GM19193 (cell line): Measurements from ENCODE around the gene RTCA.

Source experiments
- POLR2A ChIP-seq: IDR thresholded peaks from 4 replicates; pipeline ENCODE4 v1.6.1; 2011; ENCODE audit not compliant: insufficient read depth, insufficient read length; ENCODE audit errors: extremely low read depth

RTCA gene

GRCh38 chr1:100265931-100266740, at the start of gene RTCA:
RTCA (plus strand) TSS chr1:100266216; CDS start chr1:100266376, 160 bp downstream.
- peak; percentile 89 for TF ChIP-seq POLR2A

- no peak for TF ChIP-seq POLR2A
Observed at GRCh38 chr1:100217834-100218233, 48.2 kb upstream of the RTCA start.

- no peak for TF ChIP-seq POLR2A
Observed at GRCh38 chr1:100219457-100219856, 46.6 kb upstream of the RTCA start.

DNA sequence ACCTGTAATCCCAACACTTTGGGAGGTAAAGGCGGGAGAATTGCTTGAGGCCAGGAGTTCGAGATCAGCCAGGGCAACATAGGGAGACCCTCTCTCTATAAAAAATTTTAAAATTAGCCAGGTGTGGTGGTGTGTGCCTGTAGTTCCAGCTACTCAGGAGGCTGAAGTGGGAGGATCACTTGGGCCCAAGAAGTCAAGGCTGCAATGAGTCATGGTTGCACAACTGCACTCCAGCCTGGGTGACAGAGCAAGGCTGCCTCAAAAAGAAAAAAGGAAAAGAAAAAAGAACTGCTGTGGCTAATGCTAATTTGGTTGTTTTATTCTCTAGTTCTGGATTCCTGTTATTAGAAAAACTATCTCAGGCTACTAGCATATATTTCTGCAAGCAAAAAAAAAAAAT, 46.1 kb upstream of the RTCA start:
- no peak for TF ChIP-seq POLR2A

DNA sequence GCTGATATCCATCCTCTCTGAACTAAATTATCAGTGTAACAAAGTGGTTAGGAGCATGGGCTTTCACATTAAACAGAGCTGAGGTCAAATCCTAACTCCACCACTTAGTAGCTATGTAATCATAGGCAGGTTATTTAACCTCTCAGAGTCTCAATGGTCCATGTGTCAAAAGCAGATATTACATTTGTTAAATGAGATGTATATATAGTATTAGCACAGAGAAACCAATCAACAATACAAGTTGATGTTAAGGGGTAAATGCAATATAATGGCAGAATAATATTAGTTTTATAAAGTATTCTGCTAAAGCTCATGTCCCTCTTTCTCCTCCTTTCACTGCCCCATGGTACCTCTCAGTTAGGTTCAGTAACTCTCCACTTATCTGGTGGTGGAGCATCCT, 43.6 kb upstream of the RTCA start:
- no peak for TF ChIP-seq POLR2A

GRCh38 chr1:100229681-100230443, 36.2 kb upstream of the RTCA start:
- TF ChIP-seq POLR2A = no peak

- TF ChIP-seq POLR2A = no peak
Observed at GRCh38 chr1:100230765-100231164, 35.3 kb upstream of the RTCA start.

DNA sequence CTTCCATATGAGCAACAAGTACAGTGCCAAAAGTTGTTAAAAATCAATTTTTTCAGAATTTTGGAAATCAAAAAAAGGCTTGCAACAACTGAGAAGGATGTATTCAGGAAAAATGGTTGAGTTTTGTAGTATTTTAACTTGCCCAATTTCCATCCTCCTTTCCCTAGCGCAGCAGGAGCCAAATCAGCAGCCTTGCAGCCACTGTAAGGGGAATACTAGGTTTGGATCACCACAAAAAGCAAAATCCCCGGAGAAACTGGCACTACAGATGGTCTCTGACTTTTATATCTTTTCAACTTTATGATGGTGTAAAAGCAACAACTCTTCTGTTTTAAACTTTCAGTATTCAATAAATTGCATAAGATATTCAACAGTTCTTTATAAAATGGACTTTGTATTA, 34.3 kb upstream of the RTCA start:
- no peak for TF ChIP-seq POLR2A

- TF ChIP-seq POLR2A = no peak
Observed at GRCh38 chr1:100232156-100232555, 33.9 kb upstream of the RTCA start.

DNA sequence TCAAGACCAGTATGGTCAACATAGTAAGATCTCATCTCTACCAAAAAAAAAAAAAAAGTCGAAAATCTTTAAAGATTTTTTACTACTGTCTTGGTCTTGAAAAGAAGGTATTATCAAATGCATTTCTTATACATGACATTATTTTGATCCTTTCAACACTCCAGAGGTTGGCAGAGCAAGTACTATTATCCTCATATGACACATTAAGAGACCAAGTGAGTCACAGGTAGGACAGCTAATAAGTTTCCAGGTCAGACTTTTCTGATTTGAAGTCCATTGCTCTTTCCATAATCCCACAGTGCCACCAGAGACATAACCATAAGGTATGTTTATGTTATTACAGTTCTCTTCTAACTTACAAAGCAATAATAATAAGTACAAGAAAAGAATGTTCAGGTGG, 31.6 kb upstream of the RTCA start:
- TF ChIP-seq POLR2A = no peak

- TF ChIP-seq POLR2A = no peak
Observed at GRCh38 chr1:100237091-100237490, 28.9 kb upstream of the RTCA start.

DNA sequence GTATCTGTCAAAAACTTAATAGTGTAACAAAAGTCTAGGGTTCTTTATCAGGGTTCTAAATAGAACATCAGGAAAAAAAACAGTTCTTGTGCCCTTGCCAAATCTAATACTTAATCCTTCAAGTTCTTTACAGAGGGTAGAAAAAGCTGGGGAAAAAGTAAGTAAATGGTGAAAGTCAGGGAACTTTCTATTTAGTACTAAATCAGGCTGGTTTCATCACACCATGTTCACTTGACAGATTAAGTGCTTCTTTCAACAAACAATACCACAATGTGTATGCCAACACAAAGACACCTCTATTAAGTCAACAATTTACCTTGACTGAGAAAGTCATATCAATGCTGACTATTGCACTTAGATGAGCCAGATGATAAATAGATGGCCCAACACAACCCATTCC, 26.1 kb upstream of the RTCA start:
- TF ChIP-seq POLR2A = no peak

DNA sequence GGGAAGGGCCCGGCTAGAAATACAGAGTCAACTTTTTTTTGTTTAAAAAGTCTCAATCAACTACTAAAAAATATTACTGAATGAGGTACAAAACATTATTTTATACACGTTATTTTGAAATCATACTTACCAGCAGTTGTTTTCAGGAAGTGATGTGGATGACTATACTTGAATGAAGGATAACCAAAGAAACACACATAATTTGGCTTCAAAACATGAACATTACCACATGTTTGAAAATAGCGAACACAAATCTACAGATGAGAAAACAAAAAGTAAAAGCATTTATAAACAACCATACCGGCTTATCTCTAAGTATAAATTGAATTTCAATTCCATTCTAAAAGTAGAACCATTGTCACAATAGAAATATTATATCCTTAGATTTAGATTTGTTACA, 25.4 kb upstream of the RTCA start:
- no peak for TF ChIP-seq POLR2A

DNA sequence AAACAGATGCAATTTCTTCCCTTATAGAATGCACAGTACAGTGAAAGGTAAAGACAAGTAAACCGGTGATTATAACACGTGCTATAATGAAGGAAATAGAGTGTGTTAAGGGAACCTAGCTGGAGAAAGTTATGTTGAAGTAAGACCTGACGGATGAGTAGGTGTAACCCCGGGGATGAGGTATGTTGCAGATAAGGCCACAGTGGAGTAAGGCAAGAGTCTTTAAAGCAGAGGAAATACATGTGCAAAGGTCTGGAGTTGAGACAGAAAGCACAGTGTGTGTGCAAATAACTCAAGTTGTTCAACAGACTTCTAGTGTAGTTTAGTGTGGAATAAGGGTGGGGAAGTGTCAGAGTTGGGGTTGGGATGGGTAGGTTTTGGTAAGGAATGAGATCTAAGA, 19.3 kb upstream of the RTCA start:
- no peak for TF ChIP-seq POLR2A

DNA sequence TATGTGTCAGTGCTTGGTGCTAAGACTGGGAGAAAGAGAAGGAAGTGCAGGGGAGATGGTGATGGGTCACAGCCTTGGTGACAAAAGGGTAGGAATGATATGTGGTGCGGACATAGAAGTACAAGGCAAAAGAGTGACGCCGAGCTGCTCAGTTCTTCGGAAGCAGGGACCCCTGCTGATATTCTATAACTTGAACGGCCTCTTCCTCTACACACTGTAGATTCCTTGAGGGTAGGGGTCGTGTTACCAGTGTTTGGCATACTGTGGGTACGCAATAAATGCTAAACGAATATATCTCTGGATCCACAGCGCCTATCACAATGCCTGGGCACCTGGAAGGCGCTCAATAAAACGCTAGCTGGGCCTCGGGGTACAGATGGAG, 16.9 kb upstream of the RTCA start:
- TF ChIP-seq POLR2A = no peak

- TF ChIP-seq POLR2A = peak; percentile 94
Observed at GRCh38 chr1:100249537-100250257, 16.3 kb upstream of the RTCA start, which contains the start of gene DBT. DBT (minus strand) TSS chr1:100249834; CDS start chr1:100249820, 14 bp downstream.

DNA sequence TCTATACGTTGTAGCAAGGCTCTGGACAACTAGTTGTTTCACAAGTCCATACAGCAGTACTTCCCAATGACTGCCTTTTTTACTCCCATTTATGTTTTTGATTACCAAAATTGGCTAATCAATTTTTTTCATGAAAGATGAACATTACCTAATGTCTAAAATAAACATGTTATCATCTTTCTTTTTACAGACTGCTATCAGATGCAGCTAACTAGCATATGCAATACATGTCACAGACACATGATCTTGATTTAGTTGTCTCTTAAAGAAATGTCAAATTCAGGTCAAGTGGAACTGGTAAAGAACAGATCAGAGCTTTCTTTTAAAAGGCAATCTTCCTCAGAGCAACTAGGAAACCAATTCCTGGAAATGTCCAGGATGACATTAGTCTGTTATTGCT, 15.8 kb upstream of the RTCA start:
- TF ChIP-seq POLR2A = no peak
